Measurements from ENCODE around the gene FCER2.
A peak's percentile ranks its signal among the peaks of the same experiment; 100 is the strongest.

Gene FCER2

DNA sequence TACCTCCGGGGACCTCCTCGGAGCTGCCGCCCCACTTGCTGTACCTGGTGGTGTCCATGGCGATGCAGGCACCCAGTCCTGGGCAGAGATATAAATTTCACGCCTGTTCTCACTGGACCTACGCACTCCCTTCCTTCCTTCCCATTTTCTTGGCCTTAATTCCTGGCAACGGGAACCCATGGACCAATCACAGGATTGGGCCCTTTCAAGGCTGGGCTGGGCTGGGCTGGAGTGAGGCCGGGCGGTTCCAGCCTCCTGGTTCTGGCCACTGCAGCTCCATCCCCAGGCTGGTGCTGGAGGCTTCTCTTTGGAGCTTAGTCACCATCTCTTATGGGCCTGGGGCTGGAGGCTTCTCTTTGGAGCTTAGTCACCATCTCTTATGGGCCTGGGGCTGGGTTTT lies 30.1 kb upstream of the FCER2 start, which contains the start of gene CLEC4G:
Gene CLEC4G (minus strand): TSS at position 66 of the 400 bp plus-strand sequence. CDS start 8 bp downstream, at position 58.
- no peak for DNase-seq

DNA sequence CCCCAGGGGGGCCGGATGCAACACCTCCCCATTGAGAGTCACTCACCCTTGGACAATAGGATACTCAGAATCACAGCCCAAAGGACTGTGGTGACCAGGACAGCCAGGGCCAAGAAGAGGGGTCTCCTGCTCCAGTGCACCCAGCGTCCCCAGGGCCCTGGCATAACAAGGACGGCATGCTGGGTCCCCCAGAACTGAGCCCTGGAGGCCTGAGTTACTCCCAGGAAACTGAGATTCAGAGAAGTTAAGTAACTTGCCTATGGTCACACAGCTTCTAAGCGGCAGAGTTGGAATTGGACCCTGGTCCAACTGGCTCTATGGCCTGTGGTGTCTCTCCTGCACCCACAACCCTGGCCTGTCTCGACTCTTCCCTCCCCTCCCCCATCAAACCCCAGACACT lies 29.7 kb upstream of the FCER2 start:
- no peak for DNase-seq

DNA sequence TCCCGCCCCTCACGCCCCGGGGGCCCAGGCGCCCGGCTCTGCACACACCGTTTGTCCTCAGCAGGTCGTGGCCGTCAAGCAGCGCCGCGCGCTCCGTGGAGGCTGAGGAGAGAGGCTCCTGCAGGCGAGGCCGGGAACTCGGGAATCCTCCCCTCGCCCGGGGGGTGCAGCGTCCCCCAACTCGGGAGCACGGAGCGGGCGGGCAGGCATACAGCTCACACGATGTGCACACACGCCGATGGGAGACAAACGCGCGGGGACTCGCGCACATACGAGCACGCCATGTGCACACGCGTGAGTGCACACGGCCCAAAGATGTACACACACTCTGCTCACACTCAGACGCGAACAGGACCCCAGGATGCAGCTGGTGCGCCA lies 29.3 kb upstream of the FCER2 start:
- DNase-seq, result no peak

DNA sequence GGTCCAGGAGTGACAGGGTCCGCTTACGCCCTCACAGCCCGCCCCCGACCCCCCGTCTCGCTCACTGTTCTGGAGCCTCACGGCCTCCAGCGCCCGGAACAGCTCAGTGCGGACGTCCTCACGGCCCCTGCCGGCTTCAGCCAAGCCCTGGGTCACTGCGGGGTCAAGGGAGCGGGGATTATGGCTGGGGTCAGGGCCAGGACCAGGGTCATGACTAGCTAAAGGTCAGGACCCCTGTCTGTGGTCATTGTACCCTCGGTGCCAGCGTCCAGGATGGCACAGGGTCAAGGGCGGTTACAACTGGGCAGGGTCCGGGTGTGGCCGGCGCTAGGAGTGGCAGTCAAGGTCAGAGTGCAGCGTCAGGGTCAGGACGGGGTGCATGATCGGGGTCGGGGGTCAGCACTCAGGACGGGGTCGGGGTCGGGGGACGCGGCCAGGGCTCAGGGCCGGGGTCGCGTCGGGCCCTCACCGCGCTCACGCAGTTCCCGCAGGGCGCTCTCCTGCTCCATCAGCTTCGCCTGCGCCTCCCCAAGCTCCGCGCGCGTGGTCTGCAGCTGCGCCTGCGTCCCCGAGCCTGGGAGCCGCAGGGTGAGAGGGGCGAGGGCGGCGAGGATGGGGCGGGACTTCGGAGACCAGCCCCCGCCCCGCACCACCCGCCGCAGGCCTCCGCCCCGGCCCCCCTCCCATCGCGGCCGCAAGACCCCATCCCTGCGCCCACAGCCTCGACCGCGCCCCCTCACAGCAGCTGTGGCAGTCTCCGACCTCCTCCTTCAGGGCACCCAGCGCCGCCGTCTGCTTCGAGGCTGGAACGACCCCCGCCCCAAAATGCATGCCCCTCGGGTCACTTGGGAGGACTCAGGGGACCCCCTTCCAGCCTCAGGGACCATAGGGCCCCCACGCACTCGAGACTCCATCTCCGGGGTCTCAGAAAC lies 28.6 kb upstream of the FCER2 start:
- no peak for DNase-seq

DNA sequence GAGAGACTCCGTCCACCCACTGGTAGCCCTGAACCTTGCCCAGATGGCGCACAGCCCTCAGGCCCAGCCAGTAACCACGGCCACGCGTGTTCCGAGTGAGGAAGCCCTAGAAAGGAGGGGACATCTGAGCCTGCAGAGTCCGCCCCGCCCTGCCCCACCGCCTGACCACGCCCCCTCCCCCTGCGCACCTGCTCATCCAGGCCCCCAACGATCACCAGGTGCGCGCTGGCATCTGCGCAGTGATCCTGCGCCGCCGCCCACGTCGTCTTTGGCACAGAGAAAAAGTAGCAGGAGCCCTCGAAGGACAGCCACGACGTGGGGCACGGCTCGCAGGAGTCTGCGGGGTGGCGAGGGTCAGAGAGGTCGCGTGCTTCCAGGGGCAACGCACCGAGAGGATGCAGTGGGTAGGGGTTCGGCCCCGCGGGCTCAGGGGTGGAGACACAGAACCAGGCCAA lies 27.9 kb upstream of the FCER2 start:
- DNase-seq, result no peak

DNA sequence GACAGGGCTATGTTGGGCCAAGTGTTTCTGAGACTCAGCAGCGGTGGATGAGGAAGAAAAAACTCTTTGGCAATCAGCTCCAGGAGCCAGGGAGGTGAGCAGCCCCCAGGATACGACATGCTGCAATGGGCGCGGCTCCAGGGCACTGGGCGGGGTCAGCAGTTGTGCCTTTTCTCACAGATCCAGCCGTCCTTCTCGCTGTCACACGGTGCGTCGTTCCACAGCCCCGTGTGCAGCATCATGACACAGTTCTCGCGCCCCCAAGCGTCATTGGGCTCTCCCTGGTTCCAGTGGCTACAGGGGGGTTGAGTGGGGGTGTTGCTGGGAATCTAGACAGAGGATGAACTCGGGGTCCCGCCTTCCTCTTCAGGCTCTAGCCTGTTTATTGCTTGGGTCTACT lies 27.3 kb upstream of the FCER2 start:
- DNase-seq, result no peak

DNA sequence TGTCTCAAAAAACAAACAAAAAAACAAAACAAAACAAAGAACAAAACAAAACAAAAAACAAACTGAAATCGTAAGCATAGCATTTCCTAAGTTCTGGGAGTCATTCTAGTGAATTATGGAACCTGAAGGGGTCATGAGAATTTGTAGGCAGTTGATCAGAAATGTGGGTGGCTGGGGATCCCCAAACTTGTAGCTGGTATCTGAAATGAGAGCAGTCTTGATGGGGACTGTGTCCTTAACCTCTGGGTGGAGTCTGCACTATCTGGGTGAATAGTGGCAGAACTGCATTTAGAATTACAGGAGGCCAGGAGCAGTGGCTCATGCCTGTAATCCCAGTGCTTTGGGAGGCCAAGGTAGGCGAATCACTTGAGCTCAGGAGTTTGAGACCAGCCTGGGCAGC lies 23.9 kb upstream of the FCER2 start:
- no peak for DNase-seq

DNA sequence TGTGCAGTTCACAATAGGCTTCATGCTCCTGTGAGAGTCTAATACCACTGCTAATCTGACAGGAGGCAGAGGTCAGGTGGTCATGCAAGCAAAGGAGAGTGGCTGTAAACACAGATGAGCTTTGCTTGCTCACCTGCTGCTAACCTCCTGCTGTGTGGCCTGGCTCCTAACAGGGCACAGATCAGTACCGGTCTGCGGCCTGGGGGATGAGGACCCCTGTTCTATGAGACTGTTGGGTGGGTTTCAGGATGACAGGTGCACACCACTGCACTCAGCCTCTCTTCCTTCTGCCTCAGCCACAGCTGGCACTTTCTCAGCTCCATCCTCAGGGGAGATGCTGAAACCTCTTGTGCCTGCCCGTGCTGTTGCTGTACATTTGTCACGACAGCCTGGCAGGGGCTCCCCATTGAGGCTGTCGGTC lies 20.3 kb upstream of the FCER2 start:
- DNase-seq, result no peak

DNA sequence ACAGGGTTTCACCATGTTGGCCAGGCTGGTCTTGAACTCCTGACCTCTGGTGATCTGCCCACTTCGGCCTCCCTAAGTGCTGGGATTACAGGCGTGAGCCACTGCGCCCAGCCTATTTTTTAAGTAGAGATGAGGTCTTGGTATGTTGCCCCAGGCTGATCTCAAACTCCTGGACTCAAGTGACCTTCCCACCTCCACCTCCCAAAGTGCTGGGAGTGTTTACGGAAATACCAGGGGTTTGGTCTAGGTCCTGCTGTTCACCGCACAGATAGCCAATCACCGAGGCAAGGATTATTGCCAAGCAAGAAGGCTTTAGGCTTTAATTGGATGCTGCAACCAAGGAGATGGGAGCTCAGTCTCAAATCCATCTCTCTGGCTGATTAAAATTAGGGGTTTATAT lies 18.4 kb upstream of the FCER2 start:
- DNase-seq, result no peak

DNA sequence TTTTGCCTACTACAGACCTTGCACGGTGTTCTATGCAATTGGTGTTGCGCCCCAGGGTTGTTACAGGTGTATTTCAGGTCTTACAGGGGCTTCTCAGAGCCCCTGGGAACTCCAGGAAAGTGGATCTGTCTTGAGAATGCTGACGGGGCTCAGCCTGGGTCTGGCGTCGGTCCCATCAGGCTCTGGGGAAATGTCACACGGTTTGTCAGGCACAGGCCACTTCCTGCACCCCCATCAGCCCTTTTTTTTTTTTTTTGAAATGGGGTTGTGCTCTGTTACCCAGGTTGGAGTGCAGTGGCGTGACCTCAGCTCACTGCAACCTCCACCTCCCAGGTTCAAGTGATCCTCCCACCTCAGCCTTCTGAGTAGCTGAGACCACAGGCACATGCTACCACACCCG lies 16.7 kb upstream of the FCER2 start:
- DNase-seq, result no peak

DNA sequence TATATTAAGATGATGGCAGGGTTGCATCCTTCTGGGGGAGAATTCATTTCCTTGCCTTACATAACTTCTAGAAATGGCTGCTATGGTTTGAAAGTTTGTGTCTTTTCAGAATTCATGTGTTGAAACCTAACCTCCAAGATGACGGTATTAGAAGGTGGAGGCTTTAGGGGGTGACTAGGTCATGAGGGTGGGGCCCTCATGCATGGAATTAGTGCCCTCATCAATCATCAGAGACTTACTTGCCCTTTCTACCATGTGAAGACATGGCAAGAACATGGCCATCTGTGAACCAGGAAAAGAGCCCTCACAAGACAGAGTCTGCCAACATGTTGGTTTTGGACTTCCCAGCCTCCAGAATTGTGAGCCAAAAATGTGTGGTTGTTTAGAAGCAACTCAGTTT lies 14.8 kb upstream of the FCER2 start:
- DNase-seq, result no peak

DNA sequence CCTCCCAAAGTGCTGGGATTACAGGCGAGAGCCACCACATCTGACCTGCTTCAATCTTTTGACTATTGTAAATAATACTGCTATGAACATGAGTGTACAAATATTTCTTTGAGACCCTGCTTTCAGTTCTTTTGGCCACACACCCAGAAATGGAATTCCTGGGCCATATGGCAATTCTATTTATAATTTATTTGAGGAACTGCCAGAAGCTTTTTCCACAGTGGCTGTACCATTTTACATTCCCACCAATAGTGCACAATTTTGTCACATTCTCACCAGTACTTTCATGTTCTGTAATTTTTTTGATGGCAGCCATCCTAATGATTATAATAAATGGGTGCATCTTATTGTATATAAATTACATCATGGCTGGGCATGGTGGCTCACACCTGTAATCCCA lies 13.7 kb upstream of the FCER2 start:
- no peak for DNase-seq

DNA sequence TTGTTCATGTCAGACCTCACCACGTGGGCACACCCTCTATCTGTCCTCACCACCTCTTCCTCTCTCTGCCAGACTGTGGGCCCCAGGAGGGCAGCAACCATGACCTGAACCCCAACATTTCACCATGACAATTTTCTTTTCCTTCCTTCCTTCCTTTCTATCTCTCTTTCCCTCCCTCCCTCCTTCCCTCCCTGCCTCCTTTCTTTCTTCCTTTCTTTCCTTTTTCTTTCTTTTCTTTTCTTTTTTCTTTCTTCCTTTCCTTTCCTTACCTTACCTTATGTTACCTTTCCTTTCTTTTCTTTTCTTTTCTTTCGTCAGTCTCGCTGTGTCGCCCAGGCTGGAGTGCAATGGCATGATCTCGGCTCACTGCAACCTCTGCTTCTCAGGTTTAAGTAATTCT lies 8.7 kb upstream of the FCER2 start:
- no peak for DNase-seq

DNA sequence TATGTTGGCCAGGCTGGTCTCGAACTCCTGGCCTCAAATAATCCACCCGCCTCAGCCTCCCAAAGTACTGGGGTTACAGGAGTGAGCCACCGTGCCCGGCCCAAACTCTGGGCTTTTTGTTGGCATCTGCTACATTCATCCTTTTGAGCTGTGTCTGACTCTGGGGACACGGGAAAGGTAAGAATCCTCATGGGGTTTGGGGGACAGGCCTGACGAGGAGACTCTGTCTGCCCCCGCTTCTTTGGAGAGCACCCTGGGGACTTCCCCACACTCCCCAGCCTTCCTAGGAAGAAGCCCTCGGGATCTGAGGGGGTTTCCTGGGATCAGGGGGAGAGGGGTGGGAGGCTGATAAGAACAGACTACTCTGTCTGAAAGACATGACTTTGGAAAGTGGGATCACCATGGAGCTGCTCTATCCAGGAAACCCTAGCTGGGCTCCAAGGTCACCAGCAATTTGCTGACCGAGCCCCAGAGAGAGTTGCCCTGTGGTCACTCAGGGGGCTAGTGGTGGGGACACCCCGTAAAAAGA lies 8.1 kb upstream of the FCER2 start:
- DNase-seq, result no peak

DNA sequence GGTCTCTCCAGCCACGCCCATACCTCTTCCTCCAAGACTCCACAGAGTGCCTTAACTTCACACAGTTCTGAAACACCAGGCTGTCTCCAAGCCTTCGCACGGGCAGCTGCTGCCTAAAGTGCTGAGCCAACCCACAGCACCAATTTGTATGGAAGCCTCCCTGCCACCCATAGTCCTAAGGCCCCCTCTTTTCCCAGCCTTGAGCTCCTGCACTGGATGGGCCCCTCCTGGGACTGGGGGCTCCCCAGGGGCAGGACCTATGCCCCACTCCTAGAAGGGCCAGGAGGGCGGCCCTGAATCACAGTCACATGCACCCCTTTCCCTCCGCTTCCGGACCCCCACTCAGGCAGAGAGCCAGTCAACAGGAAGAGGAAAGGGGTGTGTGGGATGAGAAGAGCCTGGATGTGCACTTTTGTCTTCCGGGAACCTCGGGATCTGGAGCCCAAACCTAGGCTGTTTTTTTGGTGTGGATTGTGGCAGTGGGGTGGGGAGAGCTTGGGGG lies 5.1 kb upstream of the FCER2 start:
- DNase-seq, result no peak

DNA sequence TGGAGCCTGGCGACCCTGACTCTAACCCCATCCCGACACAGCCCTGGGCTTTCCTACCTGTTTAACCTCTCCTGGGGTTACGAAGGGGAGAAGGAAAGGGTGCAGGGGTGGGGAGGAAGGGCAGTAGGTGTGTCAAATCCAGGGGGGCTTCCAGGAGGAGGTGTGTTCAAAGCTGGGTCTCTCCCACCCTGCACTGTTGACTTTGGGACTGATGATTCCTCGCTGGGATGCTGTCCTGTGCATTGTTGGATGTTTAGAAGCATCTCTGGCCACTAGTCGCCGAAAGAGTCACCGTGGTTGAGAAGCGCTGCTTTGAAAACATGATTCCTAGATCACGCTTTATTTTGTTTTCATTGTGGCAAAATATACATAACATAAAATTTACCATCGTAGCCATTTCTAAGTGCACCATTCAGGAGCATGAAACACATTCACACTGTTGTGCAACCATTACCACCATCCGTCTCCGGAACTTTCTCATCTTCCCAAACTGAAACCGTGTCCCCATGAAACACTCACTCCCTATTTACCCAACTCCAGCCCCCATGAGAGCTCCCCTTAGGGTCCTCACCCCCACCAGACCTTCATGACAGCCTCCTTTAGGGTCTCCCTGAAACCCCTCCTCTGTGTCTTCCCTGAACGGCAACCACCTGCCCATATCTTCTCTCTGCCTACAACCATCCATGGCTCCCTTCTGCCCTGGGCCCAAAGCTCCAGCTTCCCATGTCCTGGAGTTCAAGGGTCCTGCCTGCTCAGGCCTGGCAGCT lies 4.4 kb upstream of the FCER2 start:
- DNase-seq, result no peak

DNA sequence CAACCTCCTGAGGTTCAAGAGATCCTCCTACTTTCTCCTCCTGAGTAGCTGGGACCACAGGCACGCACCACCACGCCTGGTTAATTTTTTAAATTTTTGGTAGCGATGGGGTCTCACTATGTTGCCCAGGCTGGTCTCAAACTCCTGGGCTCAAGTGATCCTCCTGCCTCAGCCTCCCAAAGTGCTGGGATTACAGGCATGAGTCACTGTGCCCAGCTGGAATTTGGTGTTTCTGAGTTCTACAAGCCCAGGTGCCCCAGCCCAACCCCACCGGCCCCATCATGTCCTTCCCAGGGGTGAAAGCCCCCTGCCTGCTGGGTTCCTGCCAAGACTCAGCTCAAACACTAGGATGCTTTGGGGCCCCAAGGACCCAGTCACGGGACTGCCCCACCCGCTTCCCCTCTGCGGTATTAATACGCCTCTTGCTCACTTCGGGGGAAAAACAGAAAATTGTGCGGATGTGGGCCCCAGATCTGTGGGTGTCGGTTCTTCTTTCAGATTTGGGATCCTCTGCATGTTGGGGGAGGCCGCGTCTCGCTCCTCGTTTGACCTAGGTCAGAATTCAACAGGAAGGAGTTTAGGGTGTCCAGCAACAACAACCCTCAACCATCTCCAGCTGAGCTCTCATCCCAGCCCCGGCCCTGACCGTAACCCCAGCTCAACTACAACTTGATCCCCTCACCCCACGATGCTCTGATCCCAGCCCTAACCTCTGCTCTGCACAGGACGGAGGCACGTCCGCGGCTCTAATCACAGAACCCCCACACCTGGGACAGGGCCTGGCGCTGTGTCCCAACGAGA lies 3.7 kb upstream of the FCER2 start:
- peak; percentile 90 for DNase-seq

DNA sequence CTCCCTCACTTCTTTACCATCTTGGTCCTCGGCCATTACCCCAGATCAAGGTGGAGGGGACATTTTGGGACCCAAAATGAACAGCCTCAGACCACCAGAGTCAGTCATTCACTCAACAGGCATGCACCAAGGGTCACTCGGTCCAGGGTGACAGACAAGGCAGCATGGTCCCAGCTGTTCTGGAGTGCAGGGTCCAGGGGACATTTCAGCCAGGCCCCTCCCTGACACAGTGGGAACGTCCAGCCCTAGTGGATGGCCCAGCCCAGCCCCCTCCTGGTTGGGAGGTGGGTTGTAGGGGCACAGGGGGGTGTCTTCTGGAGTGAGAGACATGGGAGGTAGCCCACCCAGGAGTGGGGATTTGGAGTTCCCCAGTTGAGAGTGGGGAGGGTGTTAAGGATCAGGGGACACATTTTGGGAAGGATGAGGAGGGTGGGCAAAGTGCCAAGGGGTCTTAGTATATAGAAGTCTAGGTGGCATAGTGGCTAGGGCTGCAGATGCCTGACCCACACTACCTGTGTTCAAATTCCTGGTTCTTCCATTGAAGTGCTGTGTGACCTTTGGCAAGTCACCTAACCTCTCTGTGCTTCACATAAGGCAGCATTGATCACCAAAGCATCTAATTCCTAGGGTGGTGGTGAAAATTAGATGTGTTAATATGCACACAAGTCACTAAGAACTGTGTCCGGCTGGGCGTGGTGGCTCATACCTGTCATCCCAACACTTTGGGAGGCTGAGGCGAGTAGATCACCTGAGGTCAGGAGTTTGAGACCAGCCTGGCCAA lies 2.5 kb upstream of the FCER2 start:
- no peak for DNase-seq

DNA sequence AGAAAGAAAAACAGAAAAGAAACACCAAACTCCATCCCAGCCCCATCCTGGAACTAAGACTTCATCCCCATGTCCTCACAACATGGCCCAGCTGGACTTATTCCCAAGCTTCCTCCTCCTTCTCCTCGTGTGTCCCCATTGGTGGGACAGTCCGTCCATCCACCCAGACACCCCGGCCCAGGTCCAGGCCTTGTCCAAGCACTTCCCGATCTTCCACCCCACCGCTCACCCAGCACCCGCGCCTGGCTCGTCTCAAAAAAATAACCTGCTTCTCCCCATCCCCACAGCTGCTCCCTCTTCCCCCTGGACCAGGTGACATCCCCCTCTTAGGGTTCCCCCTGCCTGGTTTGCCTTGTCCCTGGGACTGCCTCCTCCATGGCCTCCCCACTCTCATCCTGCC lies 1.4 kb upstream of the FCER2 start:
- DNase-seq, result no peak

DNA sequence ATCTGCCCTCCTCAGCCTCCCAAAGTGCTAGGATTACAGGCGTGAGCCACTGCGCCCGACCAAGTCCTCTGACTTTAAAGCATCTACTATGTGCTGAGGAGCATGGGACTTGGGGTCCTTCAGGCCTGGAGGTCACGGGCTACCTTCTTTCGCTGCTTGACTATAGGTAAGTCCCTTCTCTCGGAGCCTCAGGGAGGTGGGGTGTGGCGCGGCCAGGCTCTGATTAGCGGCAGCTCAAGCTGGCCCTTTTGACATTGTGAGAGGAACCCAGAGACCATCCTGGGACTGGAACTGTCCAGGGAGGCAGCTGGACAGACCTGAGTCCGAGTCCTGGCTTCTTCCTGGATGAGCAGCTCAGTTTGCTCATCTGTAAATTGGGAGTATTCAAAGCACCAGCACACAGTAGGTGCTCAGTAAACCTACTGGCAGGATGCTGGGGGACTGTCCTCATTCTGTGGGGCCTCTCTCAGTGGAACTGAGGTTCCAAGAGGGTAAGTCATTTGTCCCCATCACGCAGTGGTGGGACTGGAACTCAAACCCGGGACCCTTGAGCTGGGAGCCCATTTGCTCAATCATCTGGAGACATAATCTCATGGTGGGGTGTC lies 780 bp downstream of the FCER2 start:
- DNase-seq, result no peak

Measured in activated effector memory CD4-positive, alpha-beta T cell treated with anti-CD3 and anti-CD28 coated beads, Interleukin-2, amount 50 U/mL, for 16 hours (primary cell).